ENCODE results near the gene GNE. TPM values are rescaled to one million over a fixed set of nuclear protein-coding genes. Genes with fewer than 3 reads are reported as not detected.

The GNE gene
- total and polyA plus RNA-seq, 2 of the 8 experiments (the other 6 are each of a cell fraction or from before 2014, with no cell fraction given) = 5.1 to 11.1 TPM

GRCh38 chr9:36284226-36284625 is 26.0 kb upstream of the GNE start:
- Histone ChIP-seq H3K14ac (ENCODE audit: insufficient read length) (no peak overlapping the region), H2AFZ (ENCODE audit: low read length) (no peak overlapping the region), H3K4me2 (ENCODE audit: insufficient read depth in 1 of 2, low read depth in 2 of 2, low read length in 2 of 2) (no peak overlapping the region), H3K9me3 (ENCODE audit: insufficient read depth in 2 of 2, low read depth in 1 of 2, low read length in 1 of 2) (no peaks in the 10 kb centered on the region), H2BK12ac (ENCODE audit: low read depth, low read length) (no peak overlapping the region), H2AK5ac (ENCODE audit: low read depth, low read length) (no peak overlapping the region), H4K8ac (ENCODE audit: extremely low read depth, insufficient read depth, low read length) (no peak overlapping the region), H3K9ac (replicated peaks in 1 of 4; ENCODE audit: extremely low read depth in 1 of 4, low read depth in 3 of 4, low read length in 3 of 4) (no peak overlapping the region), H3K18ac (ENCODE audit: extremely low read depth, low read length) (no peak overlapping the region), H3K36me3 (ENCODE audit: control insufficient read depth in 2 of 4, insufficient read depth in 4 of 4, low read length in 3 of 4) (no peaks in the 10 kb centered on the region), H3K79me2 (ENCODE audit: control insufficient read depth in 1 of 2, insufficient read depth in 2 of 2, low read length in 2 of 2) (no peaks in the 10 kb centered on the region), H2BK120ac (replicated peaks; ENCODE audit: low read depth, low read length) (no peak overlapping the region), H3K27ac (ENCODE audit: low read depth, low read length) (no peak overlapping the region), H4K91ac (replicated peaks; ENCODE audit: insufficient read length, low read length) (no peak overlapping the region), H3K4ac (replicated peaks; ENCODE audit: insufficient read length, low read depth, low read length) (no peak overlapping the region), H3K79me1 (ENCODE audit: low read depth, low read length) (no peaks in the 10 kb centered on the region), H2BK15ac (ENCODE audit: low read length) (no peak overlapping the region), H3K23me2 (ENCODE audit: low read depth, low read length) (no peaks in the 10 kb centered on the region), H2BK20ac (ENCODE audit: low read length) (no peak overlapping the region), H4K20me1 (replicated peaks in 1 of 2; ENCODE audit: control insufficient read depth in 1 of 2, insufficient read depth in 2 of 2, low read length in 2 of 2) (no peaks in the 10 kb centered on the region), H2BK5ac (ENCODE audit: low read depth, low read length) (no peak overlapping the region), H3K27me3 (replicated peaks in 1 of 4; ENCODE audit: control insufficient read depth in 3 of 4, extremely low read depth in 1 of 4, insufficient read depth in 3 of 4, low read length in 3 of 4) (no peaks in the 10 kb centered on the region), H4K5ac (ENCODE audit: insufficient read length, low read depth, low read length) (no peak overlapping the region), H3K4me3 (ENCODE audit: extremely low read depth in 1 of 4, insufficient read depth in 2 of 4, low read depth in 3 of 4, low read length in 4 of 4) (no peak overlapping the region), H3K4me1 (replicated peaks in 1 of 4; ENCODE audit: control insufficient read depth in 3 of 4, insufficient read depth in 4 of 4, low read length in 3 of 4) (no peaks in the 10 kb centered on the region), H3K56ac (replicated peaks; ENCODE audit: insufficient read length, low read depth, low read length) (no peak overlapping the region), H3K23ac (ENCODE audit: insufficient read length) (no peak overlapping the region)
- POLR2A ChIA-PET (ENCODE audit: partially characterized antibody) = interaction anchor here (1.4 kb wide), 1 partner anchor 25 kb away, joined by 3 read pairs; no protein-coding TSS in a partner anchor
- CTCF ChIA-PET (ENCODE audit: partially characterized antibody) = interaction anchor here (1.0 kb wide), 1 partner anchor 11 kb away, joined by 4 read pairs; no protein-coding TSS in a partner anchor
- DNase-seq (ENCODE audit: low read depth in 1 of 2, low spot score in 2 of 2) (no peak), FAIRE-seq (no peak)
- 96% methylated on average over 4 of the region's 4 CpGs; no CpG with 5 or more reads in 1 of the 2 experiments for WGBS, 2 experiments (ENCODE audit: extremely low coverage in 1 of 2, insufficient coverage in 1 of 2, insufficient read length in 1 of 2, insufficient replicate concordance in 2 of 2, low coverage in 1 of 2, low lambda C conversion rate in 2 of 2, missing lambda C conversion rate in 1 of 2)
- no peak for TF ChIP-seq CHD2 (IDR thresholded peaks at IDR 0.05; ENCODE audit: low read length)
- no peak for TF ChIP-seq HDAC2 (IDR thresholded peaks at IDR 0.05; ENCODE audit: borderline replicate concordance in 1 of 2, low read depth in 2 of 2, low read length in 2 of 2)
- TF ChIP-seq GABPA (IDR thresholded peaks at IDR 0.05; ENCODE audit: borderline replicate concordance, insufficient read depth, low read length) = no peak
- no peak for TF ChIP-seq RNF2 (IDR thresholded peaks at IDR 0.05; ENCODE audit: borderline replicate concordance, low read depth, low read length, missing control alignments, poor library complexity, severe bottlenecking)
- no peak for TF ChIP-seq SP4 (IDR thresholded peaks at IDR 0.05; ENCODE audit: low read length)
- TF ChIP-seq FOSL1 (IDR thresholded peaks at IDR 0.05; ENCODE audit: insufficient read depth, low read depth, low read length) = no peak
- TF ChIP-seq SAP30 (IDR thresholded peaks at IDR 0.05; ENCODE audit: insufficient read depth, insufficient replicate concordance, low read length) = no peak
- no peak for TF ChIP-seq CTCF (IDR thresholded peaks at IDR 0.05; ENCODE audit: control extremely low read depth in 1 of 3, insufficient read depth in 1 of 3, low read depth in 1 of 3, low read length in 3 of 3)
- TF ChIP-seq ATF3 (IDR thresholded peaks at IDR 0.05; ENCODE audit: insufficient read depth, low read depth, low read length) = no peak
- no peak for TF ChIP-seq JUND (IDR thresholded peaks at IDR 0.05; ENCODE audit: low read length)

Measured in H1 (cell line).